ENCODE data around the gene LRFN4.

LRFN4 gene

GRCh38 chr11:66834539-66834845 is 22.4 kb upstream of the LRFN4 start:
- no peak overlapping the region for H3K27ac ChIP-seq (ENCODE audit: insufficient read depth, low read depth, low read length, poor library complexity, severe bottlenecking)
- no peaks in the 10 kb centered on the region for H3K27me3 ChIP-seq (ENCODE audit: control insufficient read depth, insufficient read depth, low read length, poor library complexity, severe bottlenecking)
- no peaks in the 10 kb centered on the region for H3K4me1 ChIP-seq (ENCODE audit: control insufficient read depth, insufficient read depth, low read length)
- 77 to 79% methylated on average over 4 of the region's 4 CpGs for WGBS, 2 experiments
- no peaks in the 10 kb centered on the region for H3K36me3 ChIP-seq (ENCODE audit: control insufficient read depth, insufficient read depth, low read length)
- H3K4me3 ChIP-seq (ENCODE audit: insufficient read depth, low read depth, low read length): no peak overlapping the region
- H3K9me3 ChIP-seq (ENCODE audit: control insufficient read depth, low read length): no peaks in the 10 kb centered on the region

DNA sequence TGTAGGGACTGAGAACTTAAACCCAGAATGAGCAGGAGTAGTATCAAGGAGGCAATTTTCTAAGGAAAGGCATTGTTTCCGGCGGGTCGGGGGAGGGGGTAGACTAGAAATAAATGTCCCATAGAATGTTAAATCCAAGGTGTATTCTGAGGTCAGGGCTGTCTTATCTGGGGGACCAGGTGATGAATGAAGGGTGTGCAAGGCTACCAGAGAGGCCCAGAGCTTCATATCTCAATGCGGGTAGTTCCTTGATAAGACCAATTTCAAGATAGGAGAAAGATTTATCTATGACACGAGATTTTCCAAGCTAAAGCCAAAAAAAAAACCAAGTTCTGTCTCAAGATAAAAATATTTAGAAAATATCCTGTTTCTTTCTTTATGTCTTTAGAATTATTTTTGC is 21.9 kb upstream of the LRFN4 start:
- 93 to 96% methylated on average over 4 to 5 of the region's 5 CpGs for WGBS, 2 experiments
- Histone ChIP-seq H3K9me3 (ENCODE audit: control insufficient read depth, low read length) (no peaks in the 10 kb centered on the region), H3K27ac (ENCODE audit: insufficient read depth, low read depth, low read length, poor library complexity, severe bottlenecking) (no peak overlapping the region), H3K36me3 (ENCODE audit: control insufficient read depth, insufficient read depth, low read length) (peaks cover 4% of the 10 kb centered on the region), H3K4me1 (ENCODE audit: control insufficient read depth, insufficient read depth, low read length) (no peaks in the 10 kb centered on the region), H3K4me3 (ENCODE audit: insufficient read depth, low read depth, low read length) (no peak overlapping the region), H3K27me3 (ENCODE audit: control insufficient read depth, insufficient read depth, low read length, poor library complexity, severe bottlenecking) (no peaks in the 10 kb centered on the region)

DNA sequence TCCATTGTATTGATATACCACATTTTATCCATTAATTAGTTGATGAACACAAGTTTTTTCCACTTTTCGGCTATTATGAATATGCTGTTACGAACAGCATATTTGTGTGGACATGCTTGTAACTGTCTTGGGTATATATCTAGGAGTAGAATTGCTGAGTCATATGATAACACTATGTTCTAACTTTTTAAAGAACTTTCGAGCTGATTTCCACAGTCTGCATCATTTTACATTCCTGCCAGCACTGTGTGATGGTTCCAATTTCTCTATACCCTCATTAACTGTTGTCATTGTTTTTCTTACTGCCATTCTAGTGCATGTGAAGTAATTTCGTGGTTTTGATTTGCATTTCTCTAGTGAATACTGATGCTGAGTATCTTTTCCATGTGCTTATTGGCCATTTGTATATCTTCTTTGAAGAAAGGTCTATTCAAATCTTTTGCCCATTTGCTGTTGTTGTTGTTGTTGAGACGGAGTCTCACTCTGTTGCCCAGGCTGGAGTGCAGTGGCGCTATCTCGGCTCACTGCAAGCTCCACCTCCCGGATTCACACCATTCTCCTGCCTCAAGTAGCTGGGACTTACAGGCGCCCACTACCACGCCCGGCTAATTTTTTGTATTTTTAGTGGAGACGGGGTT is 21.0 kb upstream of the LRFN4 start:
- Histone ChIP-seq H3K4me3 (ENCODE audit: insufficient read depth, low read depth, low read length) (no peak overlapping the region), H3K27ac (ENCODE audit: insufficient read depth, low read depth, low read length, poor library complexity, severe bottlenecking) (no peak overlapping the region), H3K36me3 (ENCODE audit: control insufficient read depth, insufficient read depth, low read length) (peaks cover 5% of the 10 kb centered on the region), H3K4me1 (ENCODE audit: control insufficient read depth, insufficient read depth, low read length) (no peaks in the 10 kb centered on the region), H3K27me3 (ENCODE audit: control insufficient read depth, insufficient read depth, low read length, poor library complexity, severe bottlenecking) (no peaks in the 10 kb centered on the region), H3K9me3 (ENCODE audit: control insufficient read depth, low read length) (no peaks in the 10 kb centered on the region)
- WGBS, 2 experiments: 93% methylated on average over 12 of the region's 12 CpGs

GRCh38 chr11:66840317-66841091 is 16.4 kb upstream of the LRFN4 start:
- Histone ChIP-seq H3K4me3 (ENCODE audit: insufficient read depth, low read depth, low read length) (no peak overlapping the region), H3K27me3 (ENCODE audit: control insufficient read depth, insufficient read depth, low read length, poor library complexity, severe bottlenecking) (no peaks in the 10 kb centered on the region), H3K9me3 (ENCODE audit: control insufficient read depth, low read length) (no peaks in the 10 kb centered on the region), H3K27ac (ENCODE audit: insufficient read depth, low read depth, low read length, poor library complexity, severe bottlenecking) (no peak overlapping the region), H3K36me3 (ENCODE audit: control insufficient read depth, insufficient read depth, low read length) (peaks cover 5% of the 10 kb centered on the region), H3K4me1 (ENCODE audit: control insufficient read depth, insufficient read depth, low read length) (peaks cover 11% of the 10 kb centered on the region)
- WGBS, 2 experiments: 94 to 95% methylated on average over 4 of the region's 4 CpGs

DNA sequence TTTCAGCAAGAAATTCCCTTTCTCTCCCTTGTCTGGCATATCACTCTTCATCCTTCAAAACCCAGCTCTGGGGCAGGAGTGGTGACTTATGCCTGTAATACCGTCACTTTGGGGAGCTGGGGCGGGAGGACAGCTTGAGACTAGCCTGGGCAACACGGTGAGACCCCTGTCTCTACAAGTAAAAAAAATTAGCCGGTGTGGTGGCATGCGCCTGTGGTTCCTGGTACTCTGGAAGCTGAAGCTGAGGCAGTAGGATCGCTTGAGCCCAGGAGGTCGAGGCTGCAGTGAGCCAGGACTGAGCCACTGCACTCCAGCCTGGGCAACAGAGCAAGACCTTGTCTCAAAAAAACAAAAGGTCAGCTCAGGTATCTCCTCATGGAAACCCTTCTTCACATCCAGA is 15.0 kb upstream of the LRFN4 start:
- no peaks in the 10 kb centered on the region for H3K9me3 ChIP-seq (ENCODE audit: control insufficient read depth, low read length)
- H3K4me3 ChIP-seq (ENCODE audit: insufficient read depth, low read depth, low read length): peak overlapping the region; percentile 85
- peaks cover 11% of the 10 kb centered on the region for H3K4me1 ChIP-seq (ENCODE audit: control insufficient read depth, insufficient read depth, low read length)
- H3K27me3 ChIP-seq (ENCODE audit: control insufficient read depth, insufficient read depth, low read length, poor library complexity, severe bottlenecking): no peaks in the 10 kb centered on the region
- peaks cover 13% of the 10 kb centered on the region for H3K36me3 ChIP-seq (ENCODE audit: control insufficient read depth, insufficient read depth, low read length)
- H3K27ac ChIP-seq (ENCODE audit: insufficient read depth, low read depth, low read length, poor library complexity, severe bottlenecking): no peak overlapping the region
- 91 to 94% methylated on average over 7 of the region's 7 CpGs for WGBS, 2 experiments

GRCh38 chr11:66842501-66842895 is 14.4 kb upstream of the LRFN4 start:
- H3K9me3 ChIP-seq (ENCODE audit: control insufficient read depth, low read length): no peaks in the 10 kb centered on the region
- peak overlapping the region; percentile 85 for H3K4me3 ChIP-seq (ENCODE audit: insufficient read depth, low read depth, low read length)
- peaks cover 11% of the 10 kb centered on the region for H3K4me1 ChIP-seq (ENCODE audit: control insufficient read depth, insufficient read depth, low read length)
- WGBS, 2 experiments: 13% methylated on average over 11 of the region's 11 CpGs
- peaks cover 14% of the 10 kb centered on the region for H3K36me3 ChIP-seq (ENCODE audit: control insufficient read depth, insufficient read depth, low read length)
- H3K27me3 ChIP-seq (ENCODE audit: control insufficient read depth, insufficient read depth, low read length, poor library complexity, severe bottlenecking): no peaks in the 10 kb centered on the region
- H3K27ac ChIP-seq (ENCODE audit: insufficient read depth, low read depth, low read length, poor library complexity, severe bottlenecking): peak overlapping the region; percentile 74

GRCh38 chr11:66842896-66843775 is 13.7 kb upstream of the LRFN4 start, which contains the start of gene RCE1:
RCE1 (plus strand) TSS chr11:66843441; CDS start chr11:66843456, 15 bp downstream.
- H3K4me1 ChIP-seq (ENCODE audit: control insufficient read depth, insufficient read depth, low read length): peaks cover 11% of the 10 kb centered on the region
- no peaks in the 10 kb centered on the region for H3K27me3 ChIP-seq (ENCODE audit: control insufficient read depth, insufficient read depth, low read length, poor library complexity, severe bottlenecking)
- H3K9me3 ChIP-seq (ENCODE audit: control insufficient read depth, low read length): no peaks in the 10 kb centered on the region
- peaks cover 20% of the 10 kb centered on the region for H3K36me3 ChIP-seq (ENCODE audit: control insufficient read depth, insufficient read depth, low read length)
- peak within 1 kb of the TSS; percentile 74 for H3K27ac ChIP-seq (ENCODE audit: insufficient read depth, low read depth, low read length, poor library complexity, severe bottlenecking)
- peak within 1 kb of the TSS; percentile 85 for H3K4me3 ChIP-seq (ENCODE audit: insufficient read depth, low read depth, low read length)
- WGBS, 2 experiments: 0% methylated on average over 98 of the region's 98 CpGs

DNA sequence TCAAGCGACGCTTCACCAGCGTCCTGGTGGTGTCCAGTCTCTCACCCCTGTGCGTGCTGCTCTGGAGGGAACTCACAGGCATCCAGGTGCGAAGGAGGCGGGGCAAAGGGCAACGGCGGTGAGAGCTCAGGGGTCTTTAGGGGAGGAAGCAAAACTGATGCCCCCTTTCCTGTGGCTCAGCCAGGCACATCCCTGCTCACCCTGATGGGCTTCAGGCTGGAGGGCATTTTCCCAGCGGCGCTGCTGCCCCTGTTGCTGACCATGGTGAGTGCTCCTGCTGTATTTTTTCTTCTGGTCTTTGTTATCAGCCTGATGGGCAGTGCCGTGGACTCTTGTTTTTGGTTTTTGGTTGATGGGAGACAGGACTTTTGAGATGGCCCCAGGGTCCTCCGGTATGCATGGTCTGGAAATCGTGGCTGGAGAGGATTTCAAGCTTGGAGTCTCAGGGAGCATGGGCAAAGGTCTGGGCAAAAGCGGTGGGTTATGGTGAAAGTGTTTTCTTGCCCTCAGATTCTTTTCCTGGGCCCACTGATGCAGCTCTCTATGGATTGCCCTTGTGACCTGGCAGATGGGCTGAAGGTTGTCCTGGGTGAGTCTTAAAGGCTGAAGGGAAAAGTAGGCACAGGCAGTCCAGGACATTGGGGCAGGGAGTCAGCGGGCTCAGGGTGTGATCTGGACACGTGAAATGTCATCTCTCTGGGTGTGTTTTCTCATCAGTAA is 12.9 kb upstream of the LRFN4 start:
- Histone ChIP-seq H3K27me3 (ENCODE audit: control insufficient read depth, insufficient read depth, low read length, poor library complexity, severe bottlenecking) (no peaks in the 10 kb centered on the region), H3K4me3 (ENCODE audit: insufficient read depth, low read depth, low read length) (peak overlapping the region; percentile 85), H3K27ac (ENCODE audit: insufficient read depth, low read depth, low read length, poor library complexity, severe bottlenecking) (no peak overlapping the region), H3K4me1 (ENCODE audit: control insufficient read depth, insufficient read depth, low read length) (peaks cover 11% of the 10 kb centered on the region), H3K36me3 (ENCODE audit: control insufficient read depth, insufficient read depth, low read length) (peaks cover 20% of the 10 kb centered on the region), H3K9me3 (ENCODE audit: control insufficient read depth, low read length) (no peaks in the 10 kb centered on the region)
- WGBS, 2 experiments: 22 to 24% methylated on average over 16 of the region's 16 CpGs

- WGBS, 2 experiments: 94 to 95% methylated on average over 12 of the region's 12 CpGs
- H3K9me3 ChIP-seq (ENCODE audit: control insufficient read depth, low read length): no peaks in the 10 kb centered on the region
Observed at GRCh38 chr11:66844496-66845142, 12.2 kb upstream of the LRFN4 start.

More at GRCh38 chr11:66844496-66845142, 12.2 kb upstream of the LRFN4 start:
- H3K4me3 ChIP-seq (ENCODE audit: insufficient read depth, low read depth, low read length): no peak overlapping the region
- no peaks in the 10 kb centered on the region for H3K27me3 ChIP-seq (ENCODE audit: control insufficient read depth, insufficient read depth, low read length, poor library complexity, severe bottlenecking)
- H3K36me3 ChIP-seq (ENCODE audit: control insufficient read depth, insufficient read depth, low read length): peaks cover 19% of the 10 kb centered on the region
- no peak overlapping the region for H3K27ac ChIP-seq (ENCODE audit: insufficient read depth, low read depth, low read length, poor library complexity, severe bottlenecking)
- H3K4me1 ChIP-seq (ENCODE audit: control insufficient read depth, insufficient read depth, low read length): peaks cover 11% of the 10 kb centered on the region
